ENCODE results near the gene R3HCC1L. TPM values are rescaled to one million over a fixed set of nuclear protein-coding genes. Genes with fewer than 3 reads are reported as not detected.

Gene R3HCC1L
- polyA plus RNA-seq, 1 donor from 2014 or later, result 12.8 TPM

GRCh38 chr10:98270073-98270740 is 135.8 kb downstream of the R3HCC1L start:
- H3K79me2 ChIP-seq (replicated peaks; ENCODE audit: insufficient read depth, low read length), result no peaks in the 10 kb centered on the region
- no peaks in the 10 kb centered on the region for H3K9me2 ChIP-seq (ENCODE audit: insufficient read depth, low read length)
- no peak overlapping the region for H2AFZ ChIP-seq (ENCODE audit: low read depth, low read length)
- no peaks in the 10 kb centered on the region for H3K27me3 ChIP-seq (ENCODE audit: insufficient read depth, low read depth, low read length)
- H4K20me1 ChIP-seq (ENCODE audit: insufficient read depth), result no peaks in the 10 kb centered on the region
- no peak overlapping the region for H3K9ac ChIP-seq (ENCODE audit: low read length)
- no peak overlapping the region for H3K4me2 ChIP-seq (ENCODE audit: low read length)
- no peak overlapping the region for H3K27ac ChIP-seq (ENCODE audit: low read length)
- TF ChIP-seq MXI1 (conservative IDR thresholded peaks at IDR 0.05; ENCODE audit: poor library complexity, severe bottlenecking) (no peak), EZH2 (IDR thresholded peaks at IDR 0.05; ENCODE audit: borderline replicate concordance, insufficient read depth, low read length, poor library complexity, severe bottlenecking) (no peak), EP300 (conservative IDR thresholded peaks at IDR 0.05; ENCODE audit: poor library complexity, severe bottlenecking) (no peak), REST (IDR thresholded peaks at IDR 0.05; ENCODE audit: borderline replicate concordance) (no peak), RAD21 (conservative IDR thresholded peaks at IDR 0.05) (no peak), TAF1 (IDR thresholded peaks at IDR 0.05; ENCODE audit: low read depth) (no peak), SMC3 (conservative IDR thresholded peaks at IDR 0.05; ENCODE audit: poor library complexity) (no peak), POLR2AphosphoS5 (IDR thresholded peaks at IDR 0.05) (no peak)
- TF ChIP-seq, protein P1, sequence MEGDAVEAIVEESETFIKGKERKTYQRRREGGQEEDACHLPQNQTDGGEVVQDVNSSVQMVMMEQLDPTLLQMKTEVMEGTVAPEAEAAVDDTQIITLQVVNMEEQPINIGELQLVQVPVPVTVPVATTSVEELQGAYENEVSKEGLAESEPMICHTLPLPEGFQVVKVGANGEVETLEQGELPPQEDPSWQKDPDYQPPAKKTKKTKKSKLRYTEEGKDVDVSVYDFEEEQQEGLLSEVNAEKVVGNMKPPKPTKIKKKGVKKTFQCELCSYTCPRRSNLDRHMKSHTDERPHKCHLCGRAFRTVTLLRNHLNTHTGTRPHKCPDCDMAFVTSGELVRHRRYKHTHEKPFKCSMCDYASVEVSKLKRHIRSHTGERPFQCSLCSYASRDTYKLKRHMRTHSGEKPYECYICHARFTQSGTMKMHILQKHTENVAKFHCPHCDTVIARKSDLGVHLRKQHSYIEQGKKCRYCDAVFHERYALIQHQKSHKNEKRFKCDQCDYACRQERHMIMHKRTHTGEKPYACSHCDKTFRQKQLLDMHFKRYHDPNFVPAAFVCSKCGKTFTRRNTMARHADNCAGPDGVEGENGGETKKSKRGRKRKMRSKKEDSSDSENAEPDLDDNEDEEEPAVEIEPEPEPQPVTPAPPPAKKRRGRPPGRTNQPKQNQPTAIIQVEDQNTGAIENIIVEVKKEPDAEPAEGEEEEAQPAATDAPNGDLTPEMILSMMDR (IDR thresholded peaks at IDR 0.05; ENCODE audit: poor library complexity, severe bottlenecking), result no peak
- no peak overlapping the region for H3K4me3 ChIP-seq (ENCODE audit: low read length)
- no peaks in the 10 kb centered on the region for H3F3A ChIP-seq (ENCODE audit: insufficient read depth, low read length, poor library complexity, severe bottlenecking)
- no peaks in the 10 kb centered on the region for H3K36me3 ChIP-seq (ENCODE audit: insufficient read depth, low read length)
- no peaks in the 10 kb centered on the region for H3K9me3 ChIP-seq (ENCODE audit: low read length)

DNA sequence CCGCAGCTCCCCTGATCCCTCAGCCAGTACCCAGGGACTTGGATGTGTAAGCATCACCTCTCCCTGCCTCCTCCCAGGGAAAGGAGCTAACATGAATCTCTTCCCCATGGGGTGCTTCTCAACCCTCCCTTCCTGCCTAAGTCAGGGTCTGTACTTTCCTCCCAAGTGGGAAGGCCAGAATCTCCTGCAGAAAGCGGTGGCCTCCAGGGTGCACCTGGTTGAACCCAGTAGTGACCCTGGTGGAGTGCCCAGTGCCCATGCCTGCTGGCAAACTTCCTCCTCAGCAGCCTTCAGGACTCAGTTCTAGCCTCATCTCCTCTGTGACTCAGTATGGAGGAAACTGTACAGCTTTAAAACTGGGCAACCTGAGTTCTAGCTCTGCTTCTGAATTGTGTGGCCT is 136.3 kb downstream of the R3HCC1L start:
- no peak for TF ChIP-seq TAF1 (IDR thresholded peaks at IDR 0.05; ENCODE audit: low read depth)
- TF ChIP-seq, protein P1 (IDR thresholded peaks at IDR 0.05; ENCODE audit: poor library complexity, severe bottlenecking), result no peak
- TF ChIP-seq POLR2AphosphoS5 (IDR thresholded peaks at IDR 0.05), result no peak
- no peak for TF ChIP-seq SMC3 (conservative IDR thresholded peaks at IDR 0.05; ENCODE audit: poor library complexity)
- no peak for TF ChIP-seq EP300 (conservative IDR thresholded peaks at IDR 0.05; ENCODE audit: poor library complexity, severe bottlenecking)
- TF ChIP-seq EZH2 (IDR thresholded peaks at IDR 0.05; ENCODE audit: borderline replicate concordance, insufficient read depth, low read length, poor library complexity, severe bottlenecking), result no peak
- TF ChIP-seq REST (IDR thresholded peaks at IDR 0.05; ENCODE audit: borderline replicate concordance), result no peak
- no peak for TF ChIP-seq MXI1 (conservative IDR thresholded peaks at IDR 0.05; ENCODE audit: poor library complexity, severe bottlenecking)
- no peak for TF ChIP-seq RAD21 (conservative IDR thresholded peaks at IDR 0.05)
- Histone ChIP-seq H3K4me3 (ENCODE audit: low read length) (no peak overlapping the region), H3K9me2 (ENCODE audit: insufficient read depth, low read length) (no peaks in the 10 kb centered on the region), H3K9ac (ENCODE audit: low read length) (no peak overlapping the region), H4K20me1 (ENCODE audit: insufficient read depth) (no peaks in the 10 kb centered on the region), H3F3A (ENCODE audit: insufficient read depth, low read length, poor library complexity, severe bottlenecking) (no peaks in the 10 kb centered on the region), H3K27ac (ENCODE audit: low read length) (no peak overlapping the region), H3K9me3 (ENCODE audit: low read length) (no peaks in the 10 kb centered on the region), H3K36me3 (ENCODE audit: insufficient read depth, low read length) (no peaks in the 10 kb centered on the region), H3K27me3 (ENCODE audit: insufficient read depth, low read depth, low read length) (no peaks in the 10 kb centered on the region), H2AFZ (ENCODE audit: low read depth, low read length) (no peak overlapping the region), H3K79me2 (replicated peaks; ENCODE audit: insufficient read depth, low read length) (no peaks in the 10 kb centered on the region), H3K4me2 (ENCODE audit: low read length) (no peak overlapping the region)

Data from neural cell (in vitro differentiated cells).